ENCODE data around the gene USP15. TPM values are rescaled to one million over a fixed set of nuclear protein-coding genes. Genes with fewer than 3 reads are reported as not detected.

Gene USP15
- total and polyA plus RNA-seq, 2 donors (not counting 3 experiments of a cell fraction or from before 2014, with no cell fraction given): 20.0 to 61.8 TPM

DNA sequence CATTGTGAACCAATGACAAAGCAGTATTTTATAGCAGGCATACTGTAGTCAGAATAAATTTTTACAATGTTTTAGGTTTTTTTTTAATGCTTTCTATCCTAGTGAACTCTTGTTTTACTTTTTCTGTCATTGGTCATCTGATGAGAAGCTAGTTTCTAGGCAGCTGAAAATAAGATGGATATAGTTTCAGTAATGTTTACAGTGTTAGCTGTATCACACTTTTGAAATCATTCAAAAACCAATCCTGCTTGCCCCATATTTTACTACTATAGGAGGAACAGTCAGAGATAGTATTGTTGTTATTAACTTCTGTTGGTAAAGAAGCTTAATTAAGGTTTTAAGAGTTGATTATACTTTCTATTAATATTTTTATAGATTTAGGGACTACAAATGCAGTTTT, 24.5 kb downstream of the USP15 start:
- CTCF ChIA-PET: interaction anchor here (1.0 kb wide), 1 partner anchor 25 kb away, joined by 3 read pairs; no protein-coding TSS in a partner anchor
- Histone ChIP-seq H3K27ac (ENCODE audit: insufficient read depth, low read depth, low read length) (no peak overlapping the region), H3K27me3 (ENCODE audit: control insufficient read depth in 2 of 2, insufficient read depth in 2 of 2, low read length in 2 of 2) (no peaks in the 10 kb centered on the region), H3K9ac (replicated peaks; ENCODE audit: extremely low read depth, insufficient read depth, low read length) (no peak overlapping the region), H3K9me3 (replicated peaks; ENCODE audit: control insufficient read depth, insufficient read depth, low read length) (no peaks in the 10 kb centered on the region), H2AFZ (ENCODE audit: low read depth, low read length) (no peak overlapping the region), H3K4me1 (ENCODE audit: control insufficient read depth, extremely low read depth, insufficient read depth, low read length) (no peaks in the 10 kb centered on the region), H3K4me3 (replicated peaks in 1 of 3; ENCODE audit: insufficient read depth in 1 of 3, low read depth in 1 of 3, low read length in 3 of 3) (no peak overlapping the region), H4K20me1 (replicated peaks; ENCODE audit: control insufficient read depth, extremely low read depth, insufficient read depth, low read length) (peaks cover 17% of the 10 kb centered on the region), H3K4me2 (ENCODE audit: insufficient read depth, low read length) (no peak overlapping the region), H3K9me1 (replicated peaks; ENCODE audit: control insufficient read depth, extremely low read depth, insufficient read depth, low read length) (no peaks in the 10 kb centered on the region), H3K79me2 (ENCODE audit: control insufficient read depth, insufficient read depth, low read length) (peaks cover 100% of the 10 kb centered on the region), H3K36me3 (ENCODE audit: control insufficient read depth in 2 of 2, extremely low read depth in 1 of 2, insufficient read depth in 2 of 2, low read length in 2 of 2) (no peaks in the 10 kb centered on the region)
- DNase-seq (ENCODE audit: low read depth, low spot score) (no peak), FAIRE-seq (no peak)
- intact Hi-C loops (cut with micrococcal nuclease) (no loop called here), dilution Hi-C loops (cut with MboI; ENCODE audit: extremely low pct_ligation_motif_present, low sequenced_read_pairs) (no loop called here)
- POLR2A ChIA-PET: interaction anchor here (0.6 kb wide), 1 partner anchor 10 kb away, joined by 5 read pairs; no protein-coding TSS in a partner anchor
- no TSS peak for BruUV-seq (replicated peaks)
- no peak for TF ChIP-seq FOS (IDR thresholded peaks at IDR 0.05; ENCODE audit: borderline replicate concordance, insufficient read depth, low read length)
- TF ChIP-seq, protein P1, sequence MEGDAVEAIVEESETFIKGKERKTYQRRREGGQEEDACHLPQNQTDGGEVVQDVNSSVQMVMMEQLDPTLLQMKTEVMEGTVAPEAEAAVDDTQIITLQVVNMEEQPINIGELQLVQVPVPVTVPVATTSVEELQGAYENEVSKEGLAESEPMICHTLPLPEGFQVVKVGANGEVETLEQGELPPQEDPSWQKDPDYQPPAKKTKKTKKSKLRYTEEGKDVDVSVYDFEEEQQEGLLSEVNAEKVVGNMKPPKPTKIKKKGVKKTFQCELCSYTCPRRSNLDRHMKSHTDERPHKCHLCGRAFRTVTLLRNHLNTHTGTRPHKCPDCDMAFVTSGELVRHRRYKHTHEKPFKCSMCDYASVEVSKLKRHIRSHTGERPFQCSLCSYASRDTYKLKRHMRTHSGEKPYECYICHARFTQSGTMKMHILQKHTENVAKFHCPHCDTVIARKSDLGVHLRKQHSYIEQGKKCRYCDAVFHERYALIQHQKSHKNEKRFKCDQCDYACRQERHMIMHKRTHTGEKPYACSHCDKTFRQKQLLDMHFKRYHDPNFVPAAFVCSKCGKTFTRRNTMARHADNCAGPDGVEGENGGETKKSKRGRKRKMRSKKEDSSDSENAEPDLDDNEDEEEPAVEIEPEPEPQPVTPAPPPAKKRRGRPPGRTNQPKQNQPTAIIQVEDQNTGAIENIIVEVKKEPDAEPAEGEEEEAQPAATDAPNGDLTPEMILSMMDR (IDR thresholded peaks at IDR 0.05; ENCODE audit: extremely low read depth in 1 of 2, insufficient read depth in 1 of 2, low read depth in 1 of 2, low read length in 2 of 2): no peak
- TF ChIP-seq MAX (IDR thresholded peaks at IDR 0.05; ENCODE audit: insufficient read depth, insufficient read length): no peak
- no peak for TF ChIP-seq POLR2AphosphoS5 (IDR thresholded peaks at IDR 0.05; ENCODE audit: insufficient read depth, low read depth, low read length)
- TF ChIP-seq JUN (IDR thresholded peaks at IDR 0.05; ENCODE audit: borderline replicate concordance, insufficient read depth, insufficient read length, low read depth): no peak
- no peak for TF ChIP-seq POLR2A (IDR thresholded peaks at IDR 0.05; ENCODE audit: low read depth, low read length)
- TF ChIP-seq EZH2 (IDR thresholded peaks at IDR 0.05; ENCODE audit: borderline replicate concordance, low read depth, low read length, severe bottlenecking): no peak
- no peak for TF ChIP-seq GATA2 (IDR thresholded peaks at IDR 0.05; ENCODE audit: insufficient read depth, insufficient read length, low read depth, low read length)
- TF ChIP-seq MYC (IDR thresholded peaks at IDR 0.05; ENCODE audit: low read depth, low read length): no peak

All from endothelial cell of umbilical vein (primary cell).